ENCODE measurements around the gene UBA5.

GRCh38 chr3:132716372-132716771 lies 56.2 kb downstream of the UBA5 start:
- TF ChIP-seq STAT5B (CRISPR knock-in tag; IDR thresholded peaks at IDR 0.05) (no peak), DACH1 (IDR thresholded peaks at IDR 0.05; ENCODE audit: partially characterized antibody) (no peak), ZNF140 (CRISPR knock-in tag; IDR thresholded peaks at IDR 0.05) (no peak), MEIS2 (IDR thresholded peaks at IDR 0.05; ENCODE audit: partially characterized antibody) (no peak), CTCF (IDR thresholded peaks at IDR 0.05 in 2 of 3, conservative IDR thresholded peaks at IDR 0.05 in 1 of 3; ENCODE audit: insufficient read depth in 2 of 3, low read depth in 1 of 3, low read length in 3 of 3) (no peak), EZH2 (IDR thresholded peaks at IDR 0.05; ENCODE audit: borderline replicate concordance, low read depth, low read length) (no peak)

All from K562 (cell line).